Inferior parietal cortex (tissue), 1 donor: Measurements from ENCODE around the gene FAM180A.
"Not testable (repeated sequence)": the region's sequence is repeated elsewhere in the genome, so short reads cannot be mapped to it uniquely, and the experiment has no call there.

Experiments used
- DNase-seq: peaks from one replicate; pipeline ENCODE4 v3.0.0-alpha.2; 2016; ENCODE audit errors: extremely low spot score

Gene FAM180A

GRCh38 chr7:135748770-135749169 lies at the start of gene FAM180A:
Gene FAM180A (minus strand): TSS chr7:135748813. CDS start chr7:135748580, 233 bp downstream.
- DNase-seq: no peak

GRCh38 chr7:135798095-135798494 lies 49.5 kb upstream of the FAM180A start:
- no peak for DNase-seq

DNA sequence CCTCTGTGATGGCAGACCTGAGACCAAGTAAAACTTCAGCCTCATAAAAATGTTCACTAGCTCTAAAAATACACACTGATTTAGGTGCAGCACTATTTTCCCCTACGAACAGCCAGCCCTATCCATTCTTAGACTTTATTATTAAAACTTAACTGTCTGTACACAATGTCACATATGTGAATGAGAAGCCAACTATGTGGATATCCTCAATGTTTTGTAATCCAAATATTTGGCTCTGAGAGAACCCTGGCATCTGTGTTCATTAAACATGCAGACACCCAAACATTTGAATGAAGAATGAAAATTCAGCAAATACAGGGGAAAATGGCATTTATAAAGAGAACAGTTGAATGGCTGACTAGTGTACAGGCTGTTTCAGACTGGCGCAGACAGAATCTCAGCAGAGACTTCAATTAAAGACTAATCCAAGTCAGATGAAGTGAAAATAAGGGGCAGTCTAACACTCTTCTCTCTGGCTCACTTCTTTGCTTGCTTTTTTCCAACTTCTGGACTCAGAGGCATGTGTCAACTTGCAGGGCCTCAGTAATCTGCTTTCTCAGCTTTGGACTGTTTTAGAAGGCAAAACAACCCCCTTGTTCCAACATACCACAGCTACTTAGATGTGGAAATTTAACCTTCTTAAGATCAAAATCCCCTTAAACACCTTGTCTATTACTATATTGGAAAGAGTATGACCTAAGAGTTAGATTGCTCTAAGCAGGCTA lies 47.4 kb upstream of the FAM180A start:
- DNase-seq: no peak

DNA sequence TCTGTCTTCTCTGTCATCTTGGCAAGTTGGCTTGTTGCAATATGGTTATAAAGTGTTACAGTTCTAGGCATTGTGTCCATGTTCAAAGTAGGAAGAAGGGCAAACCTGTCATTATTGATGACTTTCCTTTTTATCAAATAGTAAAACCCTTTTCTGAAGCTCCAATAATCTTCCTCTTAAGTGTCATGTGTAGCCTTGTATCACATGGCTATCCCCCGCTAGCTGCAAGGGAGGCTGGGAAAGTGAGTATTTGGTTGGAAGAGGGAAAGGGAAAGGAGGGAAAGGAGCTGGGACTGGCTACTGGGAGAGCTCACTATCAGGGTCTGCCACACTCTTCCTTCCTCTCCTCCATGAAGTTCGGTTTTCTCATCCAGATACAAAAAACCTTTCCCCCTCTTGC lies 45.2 kb upstream of the FAM180A start:
- DNase-seq: no peak

DNA sequence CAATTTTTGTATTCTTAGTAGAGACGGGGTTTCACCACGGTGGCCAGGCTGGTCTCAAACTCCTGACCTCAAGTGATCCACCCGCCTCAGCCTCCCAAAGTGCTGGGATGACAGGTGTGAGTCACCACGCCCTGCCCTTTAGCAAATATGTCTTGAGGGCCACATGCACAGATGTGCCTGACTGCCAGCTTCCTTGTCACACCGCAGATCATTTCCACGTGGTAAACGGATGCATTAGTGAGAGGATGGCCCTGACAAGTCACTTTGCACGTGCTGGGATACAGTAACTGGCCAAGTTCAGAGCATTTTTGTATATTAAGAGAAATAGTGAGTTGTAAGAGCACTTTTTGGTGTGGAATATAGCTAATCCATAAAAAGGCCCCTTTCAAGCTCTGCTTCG lies 44.3 kb upstream of the FAM180A start:
- no peak for DNase-seq

DNA sequence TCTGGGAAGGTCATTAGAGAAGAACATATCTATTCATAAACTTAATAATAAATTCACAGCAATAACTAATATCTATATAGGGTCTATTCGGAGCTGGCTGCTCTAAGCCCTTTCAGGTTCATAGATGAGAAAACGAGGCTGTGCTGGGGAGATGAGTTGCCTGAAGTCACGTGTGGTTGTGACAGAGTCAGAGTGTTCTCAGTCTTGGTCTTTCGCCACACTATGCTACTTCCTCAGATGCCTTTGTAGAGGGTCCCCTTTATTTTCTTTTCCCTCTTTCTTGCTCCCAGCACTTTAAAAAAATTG lies 43.7 kb upstream of the FAM180A start:
- DNase-seq: no peak

DNA sequence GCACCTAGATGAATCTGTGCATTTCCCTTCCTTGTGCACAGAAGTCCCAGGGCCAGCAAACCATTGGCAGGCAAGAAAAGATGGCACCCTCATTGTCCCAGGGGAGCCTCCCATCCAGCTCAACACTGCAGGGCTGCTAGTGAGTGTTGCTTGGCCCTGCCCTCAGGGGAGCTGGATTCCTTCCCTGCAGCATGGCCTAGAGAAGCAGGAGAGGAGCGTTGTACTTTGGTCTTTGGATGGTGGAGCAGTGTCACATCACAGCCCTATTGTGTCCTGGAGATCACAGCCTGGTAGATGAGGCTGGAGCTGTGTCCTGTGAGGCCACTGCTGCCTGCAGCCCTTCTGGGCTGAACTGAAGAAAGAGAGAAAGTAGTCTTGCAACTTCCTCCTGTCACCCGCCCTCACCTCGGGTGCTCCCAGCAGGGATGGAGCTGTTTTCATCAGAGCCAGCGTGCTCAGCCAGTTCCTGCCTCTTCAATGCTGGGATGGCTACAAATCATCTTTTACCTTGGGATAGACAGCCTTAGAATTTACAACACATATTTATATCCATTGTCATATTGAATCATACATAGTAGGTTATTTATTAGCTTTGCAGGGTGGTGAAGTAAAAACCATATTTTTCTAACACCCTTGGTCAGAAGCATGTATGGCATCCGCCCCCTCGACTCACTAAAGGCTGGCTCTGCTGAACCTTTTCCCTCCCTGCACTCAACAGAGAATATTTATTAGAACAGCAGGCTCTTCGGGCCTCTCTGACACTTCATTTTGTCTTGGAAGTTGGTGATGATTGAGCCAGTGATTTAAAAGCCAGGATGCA lies 43.1 kb upstream of the FAM180A start:
- no peak for DNase-seq

GRCh38 chr7:135790371-135790977 lies 41.9 kb upstream of the FAM180A start:
- DNase-seq: no peak

DNA sequence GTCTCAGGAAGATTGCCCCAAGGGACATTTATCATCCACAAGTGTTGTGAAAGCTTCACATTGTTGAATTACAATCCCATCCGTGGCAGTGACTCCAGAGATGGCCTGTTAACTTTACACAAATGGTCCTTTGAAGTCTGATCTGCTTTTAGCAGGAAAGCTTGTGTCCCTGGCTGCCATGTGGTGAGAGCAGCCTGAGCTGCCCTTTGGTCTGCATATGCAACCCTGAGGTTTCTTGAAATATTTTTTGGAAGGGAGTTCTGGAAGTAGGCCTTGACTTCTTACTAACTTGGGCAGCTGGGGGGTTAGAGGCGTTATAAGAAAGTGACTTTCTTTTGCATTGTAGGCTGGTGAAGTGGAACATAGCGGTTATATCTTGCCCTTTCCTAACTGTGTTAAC lies 41.3 kb upstream of the FAM180A start:
- no peak for DNase-seq

- DNase-seq: no peak
These were observed 40.8 kb upstream of the FAM180A start for GRCh38 chr7:135789431-135789830.

DNA sequence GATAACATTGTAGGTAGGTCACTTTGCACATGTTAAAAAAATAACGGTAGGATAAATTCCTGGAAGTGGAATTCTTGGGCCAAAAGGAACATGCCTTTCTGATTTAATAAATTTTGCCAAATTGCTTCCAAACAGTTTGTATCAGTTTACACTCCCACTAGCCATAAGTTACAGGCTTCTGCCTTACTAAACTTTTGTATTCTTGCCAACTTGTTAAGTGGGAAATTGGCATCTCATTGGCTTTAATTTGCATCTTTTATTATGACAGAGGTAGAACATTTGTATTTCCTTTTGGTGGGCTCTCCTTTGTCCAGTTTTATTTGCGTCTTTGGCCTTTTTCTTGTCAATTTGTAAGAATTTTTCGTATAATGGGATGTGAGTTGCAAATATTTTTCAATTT lies 38.3 kb upstream of the FAM180A start:
- no peak for DNase-seq

GRCh38 chr7:135785065-135785464 lies 36.5 kb upstream of the FAM180A start:
- no peak for DNase-seq

DNA sequence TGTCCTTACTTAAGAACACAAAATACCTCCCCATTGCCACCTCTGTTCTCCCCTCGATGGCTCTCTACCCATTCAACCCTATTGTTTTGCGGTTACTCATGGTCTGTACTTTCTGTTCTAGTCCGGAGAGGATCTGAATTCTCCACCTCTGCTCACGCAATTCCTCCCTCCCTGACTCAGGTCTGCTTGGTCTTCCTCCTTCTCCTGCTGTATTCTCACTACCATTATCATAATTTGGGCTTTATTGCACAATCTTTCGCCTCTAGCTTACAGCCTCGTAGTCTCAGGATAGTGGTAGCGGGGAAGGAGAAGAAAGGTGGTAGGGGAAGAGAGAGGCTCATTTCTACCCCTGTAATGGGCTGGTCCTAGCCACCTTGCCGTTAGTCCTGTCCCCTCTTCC lies 35.4 kb upstream of the FAM180A start:
- no peak for DNase-seq

GRCh38 chr7:135782801-135783200 lies 34.2 kb upstream of the FAM180A start:
- no peak for DNase-seq

DNA sequence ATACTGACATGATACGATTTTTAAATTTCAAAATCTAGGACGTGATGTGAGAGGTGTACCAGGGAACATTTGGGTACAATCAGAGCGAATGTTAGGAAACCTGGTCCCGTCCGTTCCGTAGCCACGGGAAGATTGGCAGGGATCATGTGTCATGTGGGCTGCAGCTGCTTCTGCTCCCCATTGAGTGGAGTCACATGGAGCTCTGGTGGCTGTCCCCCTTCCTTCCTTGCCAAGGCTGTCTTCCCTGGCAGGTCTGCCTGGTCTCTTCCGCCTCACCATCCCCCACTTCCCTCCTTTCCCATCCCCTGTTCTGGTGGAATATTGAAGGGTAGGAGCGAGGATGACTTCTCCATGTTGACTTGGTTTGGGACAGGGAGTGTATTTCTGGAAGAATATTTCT lies 33.8 kb upstream of the FAM180A start:
- no peak for DNase-seq

DNA sequence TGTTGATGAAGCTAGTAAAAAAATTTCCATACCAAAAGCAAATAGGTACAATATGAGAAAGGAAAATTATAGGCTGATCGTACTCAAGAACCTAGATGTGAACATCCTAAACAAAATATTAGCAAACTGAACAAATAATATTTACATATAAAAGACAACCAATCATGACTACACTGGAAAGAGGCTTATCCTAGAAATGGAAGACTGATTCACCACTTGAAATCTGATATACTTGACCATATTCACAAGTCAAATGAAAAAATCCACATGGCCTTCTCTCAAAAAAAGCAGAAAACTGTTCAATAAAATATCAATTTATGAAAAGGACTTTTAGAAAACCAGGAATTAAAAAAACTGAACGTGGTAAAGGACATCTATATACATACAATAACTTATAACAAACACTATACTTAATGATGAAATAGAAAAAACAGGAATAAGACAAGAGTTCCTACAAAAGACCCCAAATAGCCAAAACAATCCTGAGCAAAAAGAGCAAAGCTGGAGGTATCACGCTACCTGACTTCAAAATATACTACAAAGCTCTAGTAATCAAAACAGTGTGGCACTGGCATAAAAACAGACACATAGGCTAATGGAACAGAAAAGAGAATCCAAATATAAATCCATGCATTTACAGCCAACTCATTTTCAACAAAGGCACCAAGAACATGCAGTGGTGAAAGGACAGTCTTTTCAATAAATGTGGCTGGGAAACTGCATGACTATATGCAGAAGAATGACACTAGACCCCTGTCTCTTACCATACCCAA lies 29.2 kb upstream of the FAM180A start:
- DNase-seq: no peak

GRCh38 chr7:135775915-135776314 lies 27.3 kb upstream of the FAM180A start:
- DNase-seq: not testable (repeated sequence)

DNA sequence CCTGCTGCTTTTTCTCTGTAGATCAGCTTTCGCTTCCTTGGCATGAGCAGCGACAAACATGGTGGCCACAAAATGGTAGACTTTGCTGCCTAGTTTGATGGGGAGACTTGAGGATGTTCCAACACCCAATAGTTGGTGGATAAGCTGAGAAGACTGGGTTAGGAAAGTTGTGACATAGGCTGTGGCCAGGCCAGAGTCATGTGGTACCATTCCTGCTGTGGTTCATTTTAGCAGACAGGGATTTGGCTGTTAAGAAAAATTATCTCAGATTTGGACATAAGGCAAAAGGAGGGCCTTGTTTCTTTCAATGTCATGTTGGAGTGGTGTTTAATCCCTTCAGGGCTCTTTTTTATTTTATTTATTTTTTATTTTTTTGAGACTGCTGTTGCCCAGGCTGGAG lies 26.6 kb upstream of the FAM180A start:
- no peak for DNase-seq

- DNase-seq: no peak
These were observed 25.7 kb upstream of the FAM180A start for GRCh38 chr7:135774284-135774683.

GRCh38 chr7:135773464-135773863 lies 24.9 kb upstream of the FAM180A start:
- DNase-seq: no peak

GRCh38 chr7:135772639-135773222 lies 24.1 kb upstream of the FAM180A start:
- DNase-seq: no peak
